HG03175 (cell line): Measurements from ENCODE around the gene KIF13A.
"Not testable (repeated sequence)": the region's sequence is repeated elsewhere in the genome, so short reads cannot be mapped to it uniquely, and the experiment has no call there.

Experiments used
- ATAC-seq: cut with Tn5 transposase; IDR thresholded peaks from one replicate; pipeline ENCODE4 v1.9.1; 2021; ENCODE audit warnings: mild to moderate bottlenecking, moderate library complexity; ENCODE audit not compliant: unreplicated experiment

KIF13A gene

DNA sequence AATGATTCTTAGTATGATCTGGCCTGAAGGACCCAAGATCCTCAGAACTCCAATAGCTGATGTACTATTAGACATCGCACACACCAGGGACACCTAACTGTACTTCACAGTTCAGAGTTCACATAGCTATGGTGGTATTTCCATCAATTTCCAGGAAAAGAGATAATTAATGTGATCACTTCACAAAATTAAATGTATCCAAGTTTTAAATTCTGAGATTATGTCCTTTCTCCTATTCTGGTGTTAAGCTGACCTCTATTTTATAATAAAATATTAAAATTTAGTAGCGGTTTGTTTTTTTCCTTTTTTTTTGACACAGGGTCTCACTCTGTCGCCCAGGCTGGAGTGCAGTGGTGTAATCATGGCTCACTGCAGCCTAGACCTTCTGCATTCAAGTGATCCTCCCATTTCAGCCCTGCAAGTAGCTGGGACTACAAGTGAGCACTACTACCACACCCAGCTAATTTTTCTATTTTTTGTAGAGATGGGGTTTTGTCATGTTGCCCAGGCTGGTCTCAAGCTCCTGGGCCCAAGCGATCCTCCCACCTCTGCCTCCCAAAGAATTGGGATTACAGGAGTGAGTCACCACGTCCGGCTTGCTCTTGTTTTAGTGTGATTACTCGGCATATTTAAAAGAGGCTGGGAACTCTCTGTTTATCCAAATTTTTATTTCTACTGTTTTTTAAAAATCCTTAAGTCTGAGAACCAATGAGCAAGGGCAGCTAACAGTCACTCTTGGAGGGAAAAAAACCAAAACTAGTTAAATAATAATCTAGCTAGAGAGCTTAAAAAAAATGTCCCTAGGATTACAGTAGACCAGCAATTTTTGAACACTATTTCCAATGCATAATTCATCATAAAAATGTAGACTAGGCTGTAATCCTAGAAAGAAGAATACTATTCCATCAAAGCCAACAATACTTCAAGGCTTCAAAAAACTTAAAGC, 16.0 kb downstream of the KIF13A start:
- no peak for ATAC-seq

DNA sequence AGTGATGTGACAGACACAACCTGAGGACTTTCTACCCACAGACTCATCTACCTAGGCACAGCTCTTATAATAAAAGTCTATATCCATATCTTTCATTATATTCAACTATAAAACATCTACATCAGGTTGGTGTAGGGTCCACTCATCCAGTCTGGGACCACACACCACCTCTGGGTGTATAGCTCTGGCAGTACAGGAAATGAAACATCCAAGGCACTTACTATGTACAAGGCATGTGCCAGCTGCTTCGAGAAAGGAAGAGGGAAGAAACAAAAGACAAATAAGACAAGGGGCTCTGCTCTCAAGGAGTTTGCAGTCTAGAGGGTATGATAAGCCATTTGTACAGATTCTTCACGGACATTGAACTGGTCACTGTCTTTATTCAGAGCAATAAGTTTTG, 18.6 kb downstream of the KIF13A start:
- ATAC-seq = no peak

GRCh38 chr6:17967668-17968518, 19.5 kb downstream of the KIF13A start:
- no peak for ATAC-seq

DNA sequence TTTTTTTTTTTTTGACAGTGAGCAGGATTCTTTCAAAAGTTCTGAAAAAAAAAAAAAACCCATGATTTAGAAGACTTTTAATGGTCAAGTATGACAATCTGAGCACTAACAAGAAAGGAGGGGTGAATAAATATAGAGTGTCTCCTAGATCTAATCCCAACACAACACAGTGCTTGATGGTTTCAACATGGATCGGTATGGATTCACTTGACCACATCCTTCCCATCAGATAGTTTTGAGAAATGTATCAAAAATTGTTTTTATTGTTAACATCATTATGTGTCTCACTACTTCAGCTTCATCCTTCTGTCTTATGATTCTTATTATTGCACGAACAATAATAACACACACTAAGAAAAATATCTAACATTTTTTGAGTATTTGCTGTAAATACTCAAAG, 21.0 kb downstream of the KIF13A start:
- ATAC-seq = no peak

DNA sequence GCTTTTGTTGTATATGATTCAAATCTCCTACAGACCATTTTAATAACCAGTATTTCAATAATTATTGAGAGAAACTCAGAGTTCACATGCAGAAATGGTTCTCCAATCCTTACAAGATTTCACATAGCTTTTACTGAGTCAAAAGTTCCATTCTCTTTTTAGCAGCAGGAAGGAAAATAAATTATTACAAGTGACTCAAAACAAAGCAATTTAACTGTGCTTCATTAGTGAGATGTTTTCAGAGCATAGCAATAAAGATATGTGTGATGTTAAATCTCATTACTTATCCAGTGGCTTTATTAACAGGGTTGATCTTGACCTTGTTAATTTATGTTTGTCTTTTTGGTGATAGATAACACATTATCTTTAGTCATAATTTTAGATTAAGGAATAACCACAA, 22.0 kb downstream of the KIF13A start:
- ATAC-seq = no peak

- no peak for ATAC-seq
Measured at GRCh38 chr6:17964633-17965032, 22.8 kb downstream of the KIF13A start.

- ATAC-seq = no peak
Measured at GRCh38 chr6:17962436-17963031, 24.9 kb downstream of the KIF13A start.

GRCh38 chr6:17959302-17959701, 28.1 kb downstream of the KIF13A start:
- ATAC-seq = no peak

DNA sequence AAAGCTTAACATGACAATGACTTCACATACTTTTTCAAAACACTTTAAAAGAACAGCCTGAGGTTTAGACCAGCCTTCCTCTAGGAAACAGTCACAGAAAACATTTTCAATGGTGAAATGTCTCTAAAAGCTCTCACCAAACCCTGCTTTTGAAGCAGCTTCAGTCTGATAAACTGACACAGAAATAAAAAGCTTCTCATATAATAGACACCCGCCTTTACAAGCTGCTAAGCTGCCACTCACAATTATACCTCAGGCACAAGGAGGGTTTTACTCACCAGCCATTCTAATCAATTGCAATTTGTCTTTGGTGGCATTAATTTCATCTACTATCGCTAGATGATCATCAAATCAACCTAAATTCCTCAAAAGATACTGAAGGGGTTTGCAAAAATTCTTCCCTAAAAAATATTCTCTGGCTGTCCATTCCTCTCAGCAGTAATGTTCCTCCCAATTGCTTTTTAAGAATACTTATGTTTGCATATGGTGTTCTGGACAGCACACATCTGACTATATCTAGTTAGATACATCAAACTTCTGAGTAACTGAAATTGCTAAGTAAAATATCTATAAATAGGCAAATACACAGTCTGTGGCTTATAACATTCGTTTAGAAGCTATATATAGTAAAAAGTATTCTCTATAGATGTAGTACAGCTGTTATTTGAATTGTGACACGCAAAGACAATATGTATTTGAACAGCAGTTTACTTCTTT, 29.4 kb downstream of the KIF13A start:
- ATAC-seq = no peak

DNA sequence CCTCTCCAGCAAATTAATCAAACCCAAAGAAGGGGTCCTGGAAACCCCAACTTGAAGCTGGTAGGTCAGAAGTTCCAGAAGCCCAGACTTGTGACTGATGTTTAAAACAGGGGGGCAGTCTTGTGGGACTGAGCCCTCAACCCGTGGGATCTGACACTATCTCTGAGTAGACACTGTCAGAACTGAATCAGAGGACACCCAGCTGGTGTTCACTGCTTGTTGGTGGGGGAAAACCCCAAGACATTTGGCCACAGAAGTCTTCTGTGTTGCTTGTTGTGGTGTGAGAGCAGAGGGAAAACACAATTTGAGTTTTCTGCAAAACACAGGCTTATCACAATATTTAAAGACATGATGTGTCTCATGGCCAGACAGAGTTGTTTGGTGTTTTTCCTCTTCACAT, 29.9 kb downstream of the KIF13A start:
- no peak for ATAC-seq

DNA sequence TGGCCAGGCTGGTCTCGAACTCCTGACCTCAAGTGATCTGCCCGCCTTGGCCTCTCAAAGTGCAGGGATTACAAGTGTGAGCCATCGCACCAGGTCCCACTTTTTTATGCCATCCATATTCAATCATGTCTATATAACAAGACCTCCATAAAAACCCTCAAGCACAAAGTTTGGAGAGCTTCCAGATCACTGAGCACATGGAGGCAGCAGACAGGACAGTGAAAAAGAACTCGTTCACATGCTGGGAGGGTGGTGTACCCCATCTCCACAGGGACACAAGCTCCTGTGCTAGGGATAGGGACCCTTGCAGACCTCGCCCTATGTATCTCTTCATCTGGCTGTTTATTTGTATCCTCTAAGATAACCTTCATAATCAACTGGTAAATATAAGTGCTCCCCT, 30.3 kb downstream of the KIF13A start:
- no peak for ATAC-seq

GRCh38 chr6:17950095-17950494, 37.3 kb downstream of the KIF13A start:
- no peak for ATAC-seq

GRCh38 chr6:17949168-17949567, 38.3 kb downstream of the KIF13A start:
- ATAC-seq = no peak

DNA sequence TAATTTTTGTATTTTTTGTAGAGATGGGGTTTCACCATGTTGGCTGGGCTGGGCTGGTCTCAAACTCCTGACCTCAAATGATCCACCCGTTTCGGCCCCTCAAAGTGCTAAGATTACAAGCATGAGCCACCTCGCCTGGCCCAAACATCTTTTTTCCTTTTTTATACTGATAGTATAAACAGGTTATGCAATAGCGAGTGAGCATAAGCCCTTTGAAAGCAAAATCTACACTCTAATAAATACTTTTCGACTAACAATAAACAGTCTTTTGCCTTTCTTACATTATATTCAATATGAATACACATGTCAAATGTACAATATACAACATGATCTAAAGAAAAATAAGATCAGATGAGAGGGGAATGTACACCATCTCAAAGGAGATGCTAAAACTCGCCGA, 38.7 kb downstream of the KIF13A start:
- no peak for ATAC-seq

DNA sequence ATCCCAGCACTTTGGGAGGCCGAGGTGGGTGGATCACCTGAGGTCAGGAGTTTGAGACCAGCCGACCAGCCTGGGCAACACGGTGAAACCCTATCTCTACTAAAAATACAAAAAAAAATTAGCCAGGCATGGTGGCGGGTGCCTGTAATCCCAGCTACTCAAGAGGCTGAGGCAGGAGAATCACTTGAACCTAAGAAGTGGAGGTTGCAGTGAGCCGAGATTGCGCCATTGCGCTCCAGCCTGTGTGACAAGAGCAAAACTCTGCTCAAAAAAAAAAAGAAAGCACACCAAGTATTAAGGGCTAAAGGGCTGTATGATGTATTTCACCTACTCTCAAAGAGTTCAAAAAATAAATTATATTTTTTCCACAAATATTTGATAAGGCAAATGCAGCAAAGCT, 39.9 kb downstream of the KIF13A start:
- not testable (repeated sequence) for ATAC-seq

GRCh38 chr6:17945575-17945974, 41.9 kb downstream of the KIF13A start:
- no peak for ATAC-seq

- no peak for ATAC-seq
Measured at GRCh38 chr6:17945111-17945510, 42.3 kb downstream of the KIF13A start.

DNA sequence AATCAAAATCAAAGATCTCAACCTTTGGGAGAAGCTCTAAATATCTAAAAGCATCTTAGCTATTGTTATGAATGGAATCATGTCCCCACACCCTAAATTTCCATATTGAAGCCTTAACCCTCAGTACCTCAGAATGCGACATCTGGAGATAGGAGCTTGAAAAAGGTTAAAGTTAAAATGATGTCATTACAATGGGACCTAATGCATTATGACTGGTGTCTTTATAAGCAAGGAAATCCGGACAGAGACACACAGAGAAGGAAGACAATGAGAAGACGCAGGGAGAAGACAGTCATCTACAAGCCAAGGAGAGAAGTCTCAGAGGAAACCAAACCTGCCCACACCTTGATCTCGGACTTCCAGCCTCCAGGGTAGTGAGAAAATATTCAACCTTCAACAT, 46.1 kb downstream of the KIF13A start:
- no peak for ATAC-seq

GRCh38 chr6:17940151-17940792, 47.2 kb downstream of the KIF13A start:
- ATAC-seq = no peak

DNA sequence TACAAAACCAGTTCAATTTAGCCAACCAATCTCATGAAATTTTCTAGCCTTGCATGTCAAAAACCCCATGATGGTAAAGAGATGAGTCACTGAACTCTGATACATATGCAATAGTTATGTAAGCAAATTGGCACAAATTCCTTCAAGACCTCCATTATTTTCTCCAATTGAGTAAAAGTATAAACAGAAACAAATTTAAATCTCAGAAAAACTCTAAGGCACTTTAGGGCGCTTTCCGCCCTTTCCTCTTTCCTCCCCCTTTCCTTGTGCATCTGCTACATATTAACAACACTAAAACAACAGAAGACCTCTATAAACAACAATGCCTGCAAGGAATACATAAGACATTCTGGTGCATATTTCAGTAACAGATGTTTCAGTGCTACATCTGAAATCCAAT, 48.5 kb downstream of the KIF13A start:
- ATAC-seq = no peak
